Measurements from ENCODE around the gene PRKN.

DNA sequence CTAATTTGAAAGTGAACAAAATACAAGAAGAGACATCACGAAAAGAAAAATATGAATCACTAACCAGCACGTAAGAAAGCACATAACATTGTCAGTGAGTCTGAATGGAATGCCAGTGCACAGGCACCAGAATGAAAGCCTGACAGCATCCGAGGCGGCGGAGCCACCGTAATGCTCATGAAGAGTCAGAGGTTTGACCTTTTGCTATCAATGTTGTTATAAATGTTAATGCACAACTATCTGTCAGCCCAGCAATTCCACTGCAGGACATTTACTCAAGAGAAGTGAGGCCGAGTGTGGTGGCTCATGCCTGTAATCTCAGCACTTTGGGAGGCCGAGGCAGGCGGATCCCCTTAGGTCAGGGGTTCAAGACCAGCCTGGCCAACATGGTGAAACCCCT is 562.1 kb downstream of the PRKN start:
- TF ChIP-seq, protein P1, sequence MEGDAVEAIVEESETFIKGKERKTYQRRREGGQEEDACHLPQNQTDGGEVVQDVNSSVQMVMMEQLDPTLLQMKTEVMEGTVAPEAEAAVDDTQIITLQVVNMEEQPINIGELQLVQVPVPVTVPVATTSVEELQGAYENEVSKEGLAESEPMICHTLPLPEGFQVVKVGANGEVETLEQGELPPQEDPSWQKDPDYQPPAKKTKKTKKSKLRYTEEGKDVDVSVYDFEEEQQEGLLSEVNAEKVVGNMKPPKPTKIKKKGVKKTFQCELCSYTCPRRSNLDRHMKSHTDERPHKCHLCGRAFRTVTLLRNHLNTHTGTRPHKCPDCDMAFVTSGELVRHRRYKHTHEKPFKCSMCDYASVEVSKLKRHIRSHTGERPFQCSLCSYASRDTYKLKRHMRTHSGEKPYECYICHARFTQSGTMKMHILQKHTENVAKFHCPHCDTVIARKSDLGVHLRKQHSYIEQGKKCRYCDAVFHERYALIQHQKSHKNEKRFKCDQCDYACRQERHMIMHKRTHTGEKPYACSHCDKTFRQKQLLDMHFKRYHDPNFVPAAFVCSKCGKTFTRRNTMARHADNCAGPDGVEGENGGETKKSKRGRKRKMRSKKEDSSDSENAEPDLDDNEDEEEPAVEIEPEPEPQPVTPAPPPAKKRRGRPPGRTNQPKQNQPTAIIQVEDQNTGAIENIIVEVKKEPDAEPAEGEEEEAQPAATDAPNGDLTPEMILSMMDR (conservative IDR thresholded peaks at IDR 0.05) = no peak
- TF ChIP-seq EZH2 (IDR thresholded peaks at IDR 0.05; ENCODE audit: low read depth) = no peak
